KMS-11 (cell line): ENCODE data around the gene NOS1.
A peak's percentile ranks its signal among the peaks of the same experiment; 100 is the strongest.
"Not testable (repeated sequence)": the region's sequence is repeated elsewhere in the genome, so short reads cannot be mapped to it uniquely, and the experiment has no call there.

Experiments
- H2AFZ ChIP-seq: fragments of 200-600 bp; sonication (generic); 2 replicates; pipeline ENCODE4 v1.6.1; 2016; ENCODE audit warnings: antibody characterized with exemption, mixed run types, low read depth
- H3K27ac ChIP-seq: fragments of 200-600 bp; sonication (generic); 2 replicates; pipeline ENCODE4 v1.6.1; 2016; ENCODE audit warnings: mild to moderate bottlenecking, mixed run types
- H3K27me3 ChIP-seq: fragments of 200-600 bp; sonication (generic); 2 replicates; pipeline ENCODE4 v1.6.1; 2017; ENCODE audit warnings: mild to moderate bottlenecking, low read depth, mixed run types, moderate library complexity; ENCODE audit not compliant: insufficient read depth
- H3K36me3 ChIP-seq: fragments of 200-600 bp; sonication (generic); 2 replicates; pipeline ENCODE4 v1.6.1; 2017; ENCODE audit warnings: mild to moderate bottlenecking, mixed run types; ENCODE audit not compliant: insufficient read depth
- H3K4me1 ChIP-seq: fragments of 200-600 bp; sonication (generic); 2 replicates; pipeline ENCODE4 v1.6.1; 2016; ENCODE audit warnings: mild to moderate bottlenecking, low read depth, mixed run types; ENCODE audit not compliant: poor library complexity, severe bottlenecking
- H3K4me2 ChIP-seq: fragments of 200-600 bp; sonication (generic); 2 replicates; pipeline ENCODE4 v1.7.0; 2016; ENCODE audit warnings: mild to moderate bottlenecking, mixed run types
- H3K4me3 ChIP-seq: fragments of 200-600 bp; sonication (generic); IDR thresholded peaks from 2 replicates; pipeline ENCODE4 v1.6.1; 2017; ENCODE audit warnings: low read depth, low read length, mixed read lengths; ENCODE audit not compliant: insufficient read depth
- H3K79me2 ChIP-seq: fragments of 200-600 bp; sonication (generic); 2 replicates; pipeline ENCODE4 v1.6.1; 2016; ENCODE audit warnings: low read depth, mixed run types; ENCODE audit not compliant: insufficient read depth
- H3K9ac ChIP-seq: fragments of 200-600 bp; sonication (generic); 2 replicates; pipeline ENCODE4 v1.6.1; 2016; ENCODE audit warnings: mild to moderate bottlenecking, mixed run types
- H4K20me1 ChIP-seq: fragments of 200-600 bp; sonication (generic); 2 replicates; pipeline ENCODE4 v1.6.1; 2016; ENCODE audit warnings: mild to moderate bottlenecking, mixed run types; ENCODE audit not compliant: insufficient read depth
- TF ChIP-seq, protein P1 (sequence below): fragments of 200-600 bp; sonication (generic); conservative IDR thresholded peaks from 2 replicates; pipeline ENCODE4 v1.6.1; 2017; ENCODE audit warnings: low read depth, mild to moderate bottlenecking, antibody characterized with exemption, low read length, moderate library complexity, mixed read lengths

NOS1 gene

GRCh38 chr12:117377758-117378157, 16.3 kb upstream of the NOS1 start:
- no peaks in the 10 kb centered on the region for H3K4me1 ChIP-seq
- TF ChIP-seq, protein P1, sequence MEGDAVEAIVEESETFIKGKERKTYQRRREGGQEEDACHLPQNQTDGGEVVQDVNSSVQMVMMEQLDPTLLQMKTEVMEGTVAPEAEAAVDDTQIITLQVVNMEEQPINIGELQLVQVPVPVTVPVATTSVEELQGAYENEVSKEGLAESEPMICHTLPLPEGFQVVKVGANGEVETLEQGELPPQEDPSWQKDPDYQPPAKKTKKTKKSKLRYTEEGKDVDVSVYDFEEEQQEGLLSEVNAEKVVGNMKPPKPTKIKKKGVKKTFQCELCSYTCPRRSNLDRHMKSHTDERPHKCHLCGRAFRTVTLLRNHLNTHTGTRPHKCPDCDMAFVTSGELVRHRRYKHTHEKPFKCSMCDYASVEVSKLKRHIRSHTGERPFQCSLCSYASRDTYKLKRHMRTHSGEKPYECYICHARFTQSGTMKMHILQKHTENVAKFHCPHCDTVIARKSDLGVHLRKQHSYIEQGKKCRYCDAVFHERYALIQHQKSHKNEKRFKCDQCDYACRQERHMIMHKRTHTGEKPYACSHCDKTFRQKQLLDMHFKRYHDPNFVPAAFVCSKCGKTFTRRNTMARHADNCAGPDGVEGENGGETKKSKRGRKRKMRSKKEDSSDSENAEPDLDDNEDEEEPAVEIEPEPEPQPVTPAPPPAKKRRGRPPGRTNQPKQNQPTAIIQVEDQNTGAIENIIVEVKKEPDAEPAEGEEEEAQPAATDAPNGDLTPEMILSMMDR = no peak
- no peak overlapping the region for H2AFZ ChIP-seq
- H3K27ac ChIP-seq = no peak overlapping the region
- H4K20me1 ChIP-seq = no peaks in the 10 kb centered on the region
- H3K79me2 ChIP-seq = no peaks in the 10 kb centered on the region
- no peak overlapping the region for H3K4me2 ChIP-seq
- no peak overlapping the region for H3K9ac ChIP-seq
- no peak overlapping the region for H3K4me3 ChIP-seq
- no peaks in the 10 kb centered on the region for H3K36me3 ChIP-seq
- H3K27me3 ChIP-seq = no peaks in the 10 kb centered on the region

GRCh38 chr12:117370588-117370987, 9.2 kb upstream of the NOS1 start:
- TF ChIP-seq, protein P1 = no peak
- Histone ChIP-seq H3K9ac (no peak overlapping the region), H3K79me2 (no peaks in the 10 kb centered on the region), H3K27me3 (no peaks in the 10 kb centered on the region), H3K4me2 (no peak overlapping the region), H2AFZ (no peak overlapping the region), H3K27ac (no peak overlapping the region), H3K4me3 (no peak overlapping the region), H3K4me1 (no peaks in the 10 kb centered on the region), H4K20me1 (no peaks in the 10 kb centered on the region), H3K36me3 (no peaks in the 10 kb centered on the region)

GRCh38 chr12:117370000-117370399, 8.6 kb upstream of the NOS1 start:
- H4K20me1 ChIP-seq, H3K9ac ChIP-seq, H3K79me2 ChIP-seq, H3K4me3 ChIP-seq, H3K4me2 ChIP-seq, H2AFZ ChIP-seq, H3K4me1 ChIP-seq, H3K27ac ChIP-seq, H3K27me3 ChIP-seq, H3K36me3 ChIP-seq: not testable (repeated sequence)

- Histone ChIP-seq H3K27me3 (peaks cover 5% of the 10 kb centered on the region; the same call in 1 of the 2 replicates), H3K36me3 (no peaks in the 10 kb centered on the region), H3K4me1 (no peaks in the 10 kb centered on the region), H3K27ac (no peak overlapping the region), H4K20me1 (no peaks in the 10 kb centered on the region), H3K9ac (no peak overlapping the region), H3K79me2 (no peaks in the 10 kb centered on the region), H3K4me2 (no peak overlapping the region), H2AFZ (no peak overlapping the region), H3K4me3 (no peak overlapping the region)
- TF ChIP-seq, protein P1 = peak; percentile 92
These were observed 5.7 kb upstream of the NOS1 start for GRCh38 chr12:117367006-117367638.

- Histone ChIP-seq H3K27ac (no peak overlapping the region), H3K4me2 (no peak overlapping the region), H2AFZ (no peak overlapping the region), H3K36me3 (no peaks in the 10 kb centered on the region), H3K79me2 (no peaks in the 10 kb centered on the region), H3K4me3 (no peak overlapping the region), H3K27me3 (peaks cover 5% of the 10 kb centered on the region; the same call in 1 of the 2 replicates), H4K20me1 (no peaks in the 10 kb centered on the region), H3K4me1 (no peaks in the 10 kb centered on the region), H3K9ac (no peak overlapping the region)
- TF ChIP-seq, protein P1 = no peak
These were observed 3.7 kb upstream of the NOS1 start for GRCh38 chr12:117365049-117365616.
